Activated T-cell treated with anti-CD3 and anti-CD28 coated beads for 48 hours (primary cell): Measurements from ENCODE around the gene TGFBI.

Experiments
- DNase-seq: peaks from one replicate; pipeline ENCODE4 v3.0.0-alpha.2; 2020; ENCODE audit warnings: low read depth

TGFBI gene

DNA sequence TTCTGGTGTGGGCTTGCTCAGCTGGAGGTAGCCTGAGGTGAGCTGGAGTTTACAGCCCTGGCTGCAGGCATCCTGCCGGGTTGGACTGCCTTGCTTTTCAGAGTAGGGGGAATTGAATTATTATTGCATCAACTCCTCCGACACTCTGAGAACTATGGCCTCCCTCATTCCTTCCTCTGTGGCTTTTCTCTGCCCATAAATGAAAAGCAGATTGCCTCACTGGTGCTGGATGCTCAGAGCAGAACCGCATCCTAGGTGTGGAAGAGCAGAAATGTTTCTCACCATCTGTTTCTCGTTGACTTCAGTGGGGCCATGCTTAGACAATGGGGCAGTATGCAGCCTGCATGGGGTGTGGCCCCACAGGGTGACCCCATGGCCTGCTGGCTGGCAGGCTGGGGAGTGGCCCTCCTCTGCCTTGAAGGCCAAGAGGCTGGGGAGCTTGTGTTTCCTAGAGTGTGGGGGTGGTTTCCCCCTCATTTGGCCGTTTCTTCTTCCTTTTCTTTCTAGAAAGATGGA is 27.3 kb upstream of the TGFBI start:
- DNase-seq = no peak

- no peak for DNase-seq
Measured at GRCh38 chr5:136004436-136004835, 24.4 kb upstream of the TGFBI start.

- no peak for DNase-seq
Measured at GRCh38 chr5:136005476-136005875, 23.3 kb upstream of the TGFBI start.

- DNase-seq = no peak
Measured at GRCh38 chr5:136006164-136006563, 22.6 kb upstream of the TGFBI start.

GRCh38 chr5:136006761-136007251 is 22.0 kb upstream of the TGFBI start:
- no peak for DNase-seq

- DNase-seq = no peak
Measured at GRCh38 chr5:136007271-136007670, 21.5 kb upstream of the TGFBI start.

DNA sequence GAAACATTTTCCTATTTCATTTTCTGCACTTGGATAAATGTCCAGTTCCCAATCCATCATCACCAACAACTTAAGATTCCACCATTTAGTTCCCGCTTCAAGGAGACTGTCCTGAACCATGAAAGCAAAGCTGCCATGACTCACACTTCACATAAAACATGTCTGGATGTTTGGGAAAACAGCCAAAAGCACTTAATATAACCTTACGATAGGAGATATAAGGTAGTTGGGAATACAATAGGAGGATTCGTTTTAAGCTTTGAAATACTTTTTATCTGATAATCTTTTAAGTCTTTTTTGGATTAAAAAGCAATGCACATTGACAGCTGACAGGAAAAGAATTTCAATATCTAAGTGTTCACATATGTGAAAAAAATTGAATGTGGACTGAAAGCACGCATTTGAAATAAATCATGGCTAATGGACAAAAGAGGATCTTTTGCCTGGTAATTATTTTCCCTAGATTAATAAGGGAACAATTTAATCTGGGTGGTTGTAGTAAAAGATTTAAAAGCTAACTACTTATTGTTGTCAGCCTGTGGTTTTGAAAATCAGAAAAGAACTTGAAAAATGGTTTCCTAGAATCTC is 17.3 kb upstream of the TGFBI start:
- DNase-seq = no peak

DNA sequence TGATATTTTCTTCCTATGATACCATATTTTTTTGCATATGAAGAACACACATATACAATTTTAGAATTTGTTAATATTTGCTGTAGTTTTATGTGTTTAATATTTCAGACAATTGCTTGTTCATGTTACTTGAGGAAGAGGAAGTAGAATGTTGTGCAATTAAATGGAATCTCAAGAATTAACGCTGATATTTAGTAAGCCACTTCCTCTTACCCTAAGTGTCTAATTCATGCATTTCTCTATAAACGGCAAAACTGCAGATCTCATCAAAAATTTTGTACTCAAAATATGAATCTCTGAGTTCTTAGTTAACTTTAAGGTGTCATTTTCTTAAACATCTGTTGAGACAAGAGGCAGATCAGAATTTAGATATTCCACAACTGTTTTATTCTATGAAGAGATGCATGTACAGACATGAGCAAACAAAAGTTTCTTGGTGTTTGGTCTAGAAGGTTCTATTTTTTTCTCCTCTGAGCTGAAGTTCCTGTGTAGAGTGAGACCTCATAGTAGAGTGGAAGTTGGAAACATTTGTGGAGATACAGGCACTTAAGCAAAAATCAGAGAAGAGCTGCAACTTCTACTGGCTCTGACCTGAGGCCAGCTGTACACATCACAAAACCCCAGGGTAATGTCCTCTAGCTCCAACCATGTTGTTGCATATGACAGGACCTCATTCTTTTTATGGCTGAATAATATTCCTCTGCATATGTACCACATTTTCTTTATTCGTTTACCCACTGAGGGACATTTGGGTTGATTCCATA is 16.6 kb upstream of the TGFBI start:
- no peak for DNase-seq

GRCh38 chr5:136013559-136013958 is 15.2 kb upstream of the TGFBI start:
- no peak for DNase-seq

DNA sequence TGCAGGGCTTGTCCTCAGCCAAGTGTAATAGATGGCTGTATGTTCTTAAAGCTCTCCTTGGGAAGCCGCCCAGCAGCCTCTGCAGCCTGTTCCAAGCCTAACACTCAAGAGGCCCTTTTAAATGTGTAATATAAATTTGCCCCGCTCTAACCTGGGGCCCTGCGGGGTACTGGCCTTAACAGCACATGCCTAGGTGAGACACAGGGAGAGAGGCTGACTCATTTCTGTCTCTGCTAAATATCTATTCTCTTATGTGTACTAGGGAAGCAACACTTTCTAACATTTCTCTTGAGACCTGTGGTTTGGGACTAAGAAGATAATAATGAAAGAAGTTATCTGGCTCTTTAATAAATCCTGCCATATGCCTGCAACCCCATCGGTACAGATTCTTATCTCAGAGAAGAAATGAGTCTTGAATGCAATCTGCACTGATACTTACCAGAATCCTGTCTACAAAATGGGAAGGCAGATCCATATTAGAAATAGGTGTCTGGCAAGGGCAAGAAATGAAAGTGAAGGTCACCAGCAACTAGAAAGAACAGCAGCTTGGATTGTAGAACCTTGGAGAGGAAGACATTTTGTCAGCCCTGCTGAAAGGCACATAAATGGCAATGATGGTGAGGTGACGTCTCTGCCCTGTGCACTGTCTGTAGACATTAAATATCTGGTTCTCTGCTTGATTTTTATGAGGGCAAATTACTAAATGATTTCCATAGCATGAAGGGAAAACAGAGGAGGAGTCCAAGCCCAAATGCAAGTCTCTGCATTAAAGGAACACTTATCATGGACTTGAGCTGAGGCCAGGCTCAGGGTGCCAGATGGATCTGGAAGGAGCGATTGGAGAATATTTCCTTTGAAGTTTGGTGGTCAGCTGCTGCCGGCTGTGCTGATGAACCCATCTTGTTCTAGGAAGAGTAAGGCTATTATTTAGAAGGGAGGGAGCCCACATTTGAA is 14.5 kb upstream of the TGFBI start:
- DNase-seq = no peak

DNA sequence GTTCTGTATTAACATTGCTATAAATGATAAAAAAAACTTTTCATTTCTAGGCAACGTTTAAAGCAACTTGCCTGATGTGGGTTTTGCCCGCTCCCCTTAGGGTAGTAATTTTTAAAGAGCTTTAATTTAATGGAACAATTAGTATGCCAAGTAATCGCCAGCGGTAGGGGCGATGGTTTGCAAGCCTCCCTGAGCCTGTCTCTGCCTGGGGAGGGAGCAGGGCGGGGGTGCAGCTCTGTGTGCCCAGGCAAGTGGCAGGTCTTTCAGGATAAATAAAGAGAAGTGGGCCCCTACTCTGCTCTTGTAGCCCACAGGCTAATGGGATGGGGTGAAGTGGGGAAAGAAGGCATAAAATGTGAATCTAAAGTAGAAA is 13.8 kb upstream of the TGFBI start:
- no peak for DNase-seq

- no peak for DNase-seq
Measured at GRCh38 chr5:136015966-136016650, 12.7 kb upstream of the TGFBI start.

- DNase-seq = no peak
Measured at GRCh38 chr5:136016945-136017530, 11.8 kb upstream of the TGFBI start.

GRCh38 chr5:136018814-136019783 is 9.7 kb upstream of the TGFBI start:
- DNase-seq = no peak

DNA sequence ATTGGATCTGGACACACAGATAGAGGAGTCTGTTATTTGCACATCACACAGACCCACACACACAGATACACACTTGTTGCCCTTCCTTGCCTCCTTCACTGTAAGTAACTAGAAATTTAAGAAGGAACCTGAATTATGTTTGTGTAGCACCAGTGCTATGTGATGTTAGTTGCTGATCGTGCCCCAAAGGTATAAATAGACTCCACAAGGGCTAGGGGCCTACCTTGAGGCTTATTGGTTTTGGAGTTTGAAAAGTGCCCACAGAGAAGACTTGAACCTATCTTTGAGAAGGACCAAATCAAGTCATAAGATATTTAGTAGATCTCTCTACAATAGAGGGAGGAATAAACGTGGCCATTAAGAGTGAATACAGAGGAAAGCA is 8.8 kb upstream of the TGFBI start:
- DNase-seq = no peak

DNA sequence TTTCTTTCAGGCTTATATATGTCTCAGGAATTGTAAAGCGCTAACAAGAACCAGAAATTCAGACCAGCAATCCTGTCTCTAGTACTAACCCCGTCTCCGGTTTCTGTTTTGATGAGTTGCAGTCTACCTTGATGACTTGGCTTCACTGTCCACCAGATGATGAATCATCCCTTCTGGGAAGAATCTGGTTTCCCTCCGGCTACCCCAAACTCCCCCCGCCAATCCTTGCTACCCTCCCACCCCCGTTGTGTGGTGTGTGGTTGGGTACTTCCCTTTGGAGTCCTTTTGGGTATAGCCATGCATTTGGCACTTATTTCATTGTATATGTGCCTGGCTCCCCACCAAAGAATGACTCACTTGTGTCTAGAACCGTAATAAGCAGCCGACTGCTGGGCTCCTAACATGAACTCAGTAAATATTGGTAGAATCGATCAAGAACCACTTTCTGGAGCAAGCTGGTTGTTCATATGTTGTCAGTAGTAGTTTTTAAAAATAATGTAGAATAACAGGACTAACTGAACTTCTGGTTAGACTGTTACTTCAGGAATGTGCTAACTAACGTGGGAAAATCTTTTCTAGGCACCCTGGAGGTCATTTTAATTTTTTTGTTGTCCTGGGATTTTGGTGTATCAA is 8.3 kb upstream of the TGFBI start:
- no peak for DNase-seq

DNA sequence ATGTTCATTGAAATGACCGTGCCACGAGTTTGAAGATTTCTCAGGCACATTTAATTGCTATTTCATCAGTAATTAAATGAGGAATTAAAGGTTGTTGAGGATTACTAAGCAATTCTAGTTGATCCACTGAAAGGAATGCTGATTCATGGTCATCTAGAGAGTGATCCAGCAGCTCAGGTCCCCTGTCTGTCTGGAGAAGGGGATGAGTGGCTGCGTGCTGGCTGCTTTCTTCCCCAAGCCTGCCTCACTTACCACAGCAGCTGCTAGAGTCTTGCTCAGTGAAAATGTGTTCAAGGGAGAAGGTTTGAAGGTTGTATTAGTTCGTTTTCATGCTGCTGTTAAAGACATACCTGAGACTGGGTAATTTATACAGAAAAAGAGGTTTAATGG is 7.8 kb upstream of the TGFBI start:
- DNase-seq = no peak

DNA sequence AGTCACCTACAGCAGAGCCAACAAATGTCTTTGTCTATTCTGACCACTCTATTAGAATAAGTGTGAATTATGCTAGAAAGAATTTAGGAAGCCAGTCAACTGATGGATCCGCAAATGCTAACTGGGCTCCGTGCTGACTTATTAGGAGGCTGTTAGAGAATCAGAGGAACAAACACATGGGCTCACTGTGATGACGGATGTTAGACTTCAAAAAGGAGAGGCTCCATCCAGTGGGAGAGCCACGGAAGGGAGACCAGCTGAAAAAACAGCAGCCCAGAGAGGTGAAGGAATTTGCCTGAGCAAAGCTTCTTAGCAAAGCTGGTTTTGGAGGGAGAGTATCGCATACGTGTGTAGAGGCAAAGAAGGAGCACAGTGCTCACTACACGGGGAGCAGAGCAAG is 5.8 kb upstream of the TGFBI start:
- no peak for DNase-seq

GRCh38 chr5:136023958-136024541 is 4.7 kb upstream of the TGFBI start:
- DNase-seq = no peak

- DNase-seq = no peak
Measured at GRCh38 chr5:136025900-136026299, 2.9 kb upstream of the TGFBI start.
